ENCODE results near the gene HSPA1A. TPM values are rescaled to one million over a fixed set of nuclear protein-coding genes. Genes with fewer than 3 reads are reported as not detected.

HSPA1A gene
- total RNA-seq, 2 donors from 2014 or later = 240 to 354 TPM

GRCh38 chr6:31768363-31769257 lies 46.7 kb upstream of the HSPA1A start:
- TF ChIP-seq, protein P1, sequence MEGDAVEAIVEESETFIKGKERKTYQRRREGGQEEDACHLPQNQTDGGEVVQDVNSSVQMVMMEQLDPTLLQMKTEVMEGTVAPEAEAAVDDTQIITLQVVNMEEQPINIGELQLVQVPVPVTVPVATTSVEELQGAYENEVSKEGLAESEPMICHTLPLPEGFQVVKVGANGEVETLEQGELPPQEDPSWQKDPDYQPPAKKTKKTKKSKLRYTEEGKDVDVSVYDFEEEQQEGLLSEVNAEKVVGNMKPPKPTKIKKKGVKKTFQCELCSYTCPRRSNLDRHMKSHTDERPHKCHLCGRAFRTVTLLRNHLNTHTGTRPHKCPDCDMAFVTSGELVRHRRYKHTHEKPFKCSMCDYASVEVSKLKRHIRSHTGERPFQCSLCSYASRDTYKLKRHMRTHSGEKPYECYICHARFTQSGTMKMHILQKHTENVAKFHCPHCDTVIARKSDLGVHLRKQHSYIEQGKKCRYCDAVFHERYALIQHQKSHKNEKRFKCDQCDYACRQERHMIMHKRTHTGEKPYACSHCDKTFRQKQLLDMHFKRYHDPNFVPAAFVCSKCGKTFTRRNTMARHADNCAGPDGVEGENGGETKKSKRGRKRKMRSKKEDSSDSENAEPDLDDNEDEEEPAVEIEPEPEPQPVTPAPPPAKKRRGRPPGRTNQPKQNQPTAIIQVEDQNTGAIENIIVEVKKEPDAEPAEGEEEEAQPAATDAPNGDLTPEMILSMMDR (IDR thresholded peaks at IDR 0.05) = no peak

GRCh38 chr6:31769684-31770371 lies 45.5 kb upstream of the HSPA1A start:
- peaks cover 2 to 8% of the 10 kb centered on the region in 2 donors for H3K4me1 ChIP-seq (ENCODE audit: control insufficient read depth in 1 of 2, low read depth in 2 of 2)
- DNase-seq (ENCODE audit: low spot score) (no peak), ATAC-seq (ENCODE audit: insufficient number of reproducible peaks, low FRiP score, low read depth) (no peak)
- TF ChIP-seq, protein P1 (IDR thresholded peaks at IDR 0.05) = peak; percentile 52
- H3K27me3 ChIP-seq (replicated peaks; ENCODE audit: insufficient read depth) = no peaks in the 10 kb centered on the region
- H3K9me3 ChIP-seq = no peaks in the 10 kb centered on the region
- no peaks in the 10 kb centered on the region for H3K36me3 ChIP-seq
- no peak overlapping the region for H3K4me3 ChIP-seq
- H3K27ac ChIP-seq = no peak overlapping the region

More at GRCh38 chr6:31768363-31769257, 46.7 kb upstream of the HSPA1A start:
- H3K27ac ChIP-seq = no peak overlapping the region
- peaks cover 2 to 8% of the 10 kb centered on the region in 2 donors for H3K4me1 ChIP-seq (ENCODE audit: control insufficient read depth in 1 of 2, low read depth in 2 of 2)
- no peaks in the 10 kb centered on the region for H3K27me3 ChIP-seq (replicated peaks; ENCODE audit: insufficient read depth)
- H3K4me3 ChIP-seq = no peak overlapping the region
- no peak for ATAC-seq (ENCODE audit: insufficient number of reproducible peaks, low FRiP score, low read depth)
- H3K9me3 ChIP-seq = no peaks in the 10 kb centered on the region
- no peak for DNase-seq (ENCODE audit: low spot score)
- H3K36me3 ChIP-seq = no peaks in the 10 kb centered on the region

DNA sequence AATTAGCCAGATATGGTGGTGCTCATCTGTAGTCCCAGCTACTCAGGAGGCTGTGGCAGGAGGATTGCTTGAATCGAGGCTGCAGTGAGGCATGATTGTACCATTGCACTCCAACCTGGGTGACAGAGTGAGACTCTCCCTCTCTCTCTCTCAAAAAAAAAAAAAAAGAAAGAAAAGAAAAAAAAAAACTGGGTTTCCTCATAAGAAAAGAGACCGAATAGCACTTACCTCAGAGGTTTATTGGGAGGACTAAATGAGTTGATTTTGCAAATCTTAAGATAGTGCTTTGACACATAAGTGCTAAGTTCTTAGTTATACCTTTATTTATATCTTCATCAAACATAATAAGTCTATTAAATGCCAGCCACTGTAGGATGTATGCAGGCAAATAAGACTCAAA lies 44.5 kb upstream of the HSPA1A start:
- Histone ChIP-seq H3K36me3 (no peaks in the 10 kb centered on the region), H3K27ac (no peak overlapping the region), H3K27me3 (replicated peaks; ENCODE audit: insufficient read depth) (no peaks in the 10 kb centered on the region), H3K4me1 (ENCODE audit: control insufficient read depth in 1 of 2, low read depth in 2 of 2) (peaks cover 2 to 7% of the 10 kb centered on the region in 2 donors), H3K9me3 (no peaks in the 10 kb centered on the region), H3K4me3 (no peak overlapping the region)
- no peak for DNase-seq (ENCODE audit: low spot score)
- ATAC-seq (ENCODE audit: insufficient number of reproducible peaks, low FRiP score, low read depth) = no peak
- TF ChIP-seq, protein P1 (IDR thresholded peaks at IDR 0.05) = no peak

DNA sequence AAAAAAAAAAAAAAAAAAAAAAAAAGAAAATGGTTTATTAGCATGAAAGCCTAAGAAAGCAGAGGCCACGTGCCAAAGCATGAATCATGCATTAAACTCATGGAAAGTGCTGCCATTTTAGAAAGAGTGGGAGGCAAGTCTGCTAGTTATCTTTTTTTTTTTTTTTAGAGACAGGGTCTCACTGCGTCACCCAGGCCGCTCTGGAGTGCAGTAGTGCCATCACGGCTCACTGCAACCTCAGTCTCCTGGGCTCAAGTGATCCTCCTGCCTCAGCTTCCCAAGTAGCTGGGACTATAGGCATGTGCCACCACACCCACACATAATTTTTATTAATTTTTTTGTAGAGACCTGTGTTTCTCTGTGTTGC lies 43.4 kb upstream of the HSPA1A start:
- H3K4me1 ChIP-seq (ENCODE audit: control insufficient read depth in 1 of 2, low read depth in 2 of 2) = peaks cover 2 to 5% of the 10 kb centered on the region in 2 donors
- no peak overlapping the region for H3K27ac ChIP-seq
- no peak overlapping the region for H3K4me3 ChIP-seq
- no peak for ATAC-seq (ENCODE audit: insufficient number of reproducible peaks, low FRiP score, low read depth)
- no peaks in the 10 kb centered on the region for H3K9me3 ChIP-seq
- TF ChIP-seq, protein P1 (IDR thresholded peaks at IDR 0.05) = no peak
- H3K36me3 ChIP-seq = no peaks in the 10 kb centered on the region
- no peak for DNase-seq (ENCODE audit: low spot score)
- no peaks in the 10 kb centered on the region for H3K27me3 ChIP-seq (replicated peaks; ENCODE audit: insufficient read depth)

- Histone ChIP-seq H3K9me3 (no peaks in the 10 kb centered on the region), H3K27me3 (replicated peaks; ENCODE audit: insufficient read depth) (no peaks in the 10 kb centered on the region), H3K4me3 (no peak overlapping the region), H3K27ac (no peak overlapping the region), H3K36me3 (peaks cover 5% of the 10 kb centered on the region), H3K4me1 (ENCODE audit: control insufficient read depth in 1 of 2, low read depth in 2 of 2) (peaks cover 6 to 9% of the 10 kb centered on the region in 2 donors)
- DNase-seq (ENCODE audit: low spot score) (no peak), ATAC-seq (ENCODE audit: insufficient number of reproducible peaks, low FRiP score, low read depth) (no peak)
- TF ChIP-seq, protein P1 (IDR thresholded peaks at IDR 0.05) = no peak
Observed at GRCh38 chr6:31775184-31775583, 40.2 kb upstream of the HSPA1A start.

Measured in thoracic aorta (tissue), 2 donors.